ENCODE results near the gene BLMH. TPM values are rescaled to one million over a fixed set of nuclear protein-coding genes. Genes with fewer than 3 reads are reported as not detected.
"Not testable (repeated sequence)": the region's sequence is repeated elsewhere in the genome, so short reads cannot be mapped to it uniquely, and the experiment has no call there.

The BLMH gene
- total and polyA plus RNA-seq, 7 experiments from 2014 or later, result 17.7 to 57.5 (median 30.9) TPM

- intact Hi-C loops (cut with micrococcal nuclease); H3K27me3 ChIP-seq (ENCODE audit: control insufficient read depth in 2 of 2, insufficient read depth in 2 of 2, low read length in 2 of 2); H3K9me3 Mint-ChIP-seq; H3K36me3 ChIP-seq (ENCODE audit: control insufficient read depth in 2 of 3, insufficient read depth in 3 of 3, low read length in 3 of 3); H3K4me3 Mint-ChIP-seq; H3K9me3 ChIP-seq (ENCODE audit: control insufficient read depth in 2 of 3, low read length in 3 of 3); H3K36me3 Mint-ChIP-seq; H3K4me1 ChIP-seq (ENCODE audit: control insufficient read depth in 2 of 2, insufficient read depth in 2 of 2, low read length in 2 of 2); POLR2A ChIA-PET; H3K4me3 ChIP-seq (ENCODE audit: low read length); ATAC-seq; H3K27ac Mint-ChIP-seq; DNase-seq; H3K27ac ChIP-seq (ENCODE audit: low read depth, low read length); H3K4me1 Mint-ChIP-seq: not testable (repeated sequence)
- H3K27me3 Mint-ChIP-seq, result peaks cover 4 to 26% (median 16%) of the 10 kb centered on the region in 5 donors
- CTCF ChIA-PET, result interaction anchor here (0.8 kb wide), 1 partner anchor 76 kb away, joined by 4 read pairs; no protein-coding TSS in a partner anchor
These were observed 91.1 kb downstream of the BLMH start for GRCh38 chr17:30200656-30201055.

DNA sequence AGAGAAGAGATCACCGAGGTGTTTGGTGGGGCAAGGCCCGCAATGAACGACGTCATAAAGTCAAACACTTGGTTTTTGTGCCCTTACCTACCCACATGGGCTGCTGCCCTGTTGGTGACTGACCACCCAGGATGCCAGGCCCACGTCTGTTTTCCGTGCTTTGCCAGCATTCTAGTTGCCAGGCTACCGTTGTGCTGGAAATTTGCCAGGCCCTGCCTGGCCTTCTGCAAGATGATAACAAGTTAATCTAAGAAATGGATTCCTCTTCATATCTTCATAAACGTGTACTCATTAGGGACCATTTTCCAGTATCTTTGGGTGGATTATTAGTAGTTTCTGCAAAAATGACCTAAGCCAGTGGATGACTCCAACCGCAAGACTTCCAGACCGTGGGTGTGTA lies 91.6 kb downstream of the BLMH start:
- H3K27me3 Mint-ChIP-seq, result peaks cover 4 to 22% (median 16%) of the 10 kb centered on the region in 5 donors
- no peaks in the 10 kb centered on the region for H3K4me1 ChIP-seq (ENCODE audit: control insufficient read depth in 2 of 2, insufficient read depth in 2 of 2, low read length in 2 of 2)
- POLR2A ChIA-PET, result no interaction called here
- H3K9me3 Mint-ChIP-seq, result no peaks in the 10 kb centered on the region
- H3K36me3 Mint-ChIP-seq, result no peaks in the 10 kb centered on the region
- peaks cover 0 to 3% of the 10 kb centered on the region in 2 donors for H3K27me3 ChIP-seq (ENCODE audit: control insufficient read depth in 2 of 2, insufficient read depth in 2 of 2, low read length in 2 of 2)
- CTCF ChIA-PET, result no interaction called here
- H3K27ac ChIP-seq (ENCODE audit: low read depth, low read length), result no peak overlapping the region
- no peak for DNase-seq
- H3K4me3 Mint-ChIP-seq, result no peak overlapping the region
- H3K9me3 ChIP-seq (ENCODE audit: control insufficient read depth in 2 of 3, low read length in 3 of 3), result no peaks in the 10 kb centered on the region
- H3K4me1 Mint-ChIP-seq, result peaks cover 0 to 2% (median 0%) of the 10 kb centered on the region in 7 donors
- H3K4me3 ChIP-seq (ENCODE audit: low read length), result no peak overlapping the region
- no peaks in the 10 kb centered on the region for H3K36me3 ChIP-seq (ENCODE audit: control insufficient read depth in 2 of 3, insufficient read depth in 3 of 3, low read length in 3 of 3)
- intact Hi-C loops (cut with micrococcal nuclease), result no loop called here
- ATAC-seq, result no peak
- H3K27ac Mint-ChIP-seq, result no peak overlapping the region

- Histone ChIP-seq H3K4me1 (ENCODE audit: control insufficient read depth in 2 of 2, insufficient read depth in 2 of 2, low read length in 2 of 2) (no peaks in the 10 kb centered on the region), H3K27ac (ENCODE audit: low read depth, low read length) (no peak overlapping the region), H3K27me3 (ENCODE audit: control insufficient read depth in 2 of 2, insufficient read depth in 2 of 2, low read length in 2 of 2) (peaks cover 0 to 2% of the 10 kb centered on the region in 2 donors), H3K4me3 (ENCODE audit: low read length) (no peak overlapping the region), H3K9me3 (ENCODE audit: control insufficient read depth in 2 of 3, low read length in 3 of 3) (no peaks in the 10 kb centered on the region), H3K36me3 (ENCODE audit: control insufficient read depth in 2 of 3, insufficient read depth in 3 of 3, low read length in 3 of 3) (no peaks in the 10 kb centered on the region)
- H3K9me3 Mint-ChIP-seq, result no peaks in the 10 kb centered on the region
- ChIA-PET CTCF (no interaction called here), POLR2A (no interaction called here)
- H3K27ac Mint-ChIP-seq, result no peak overlapping the region
- peaks cover 4 to 21% (median 16%) of the 10 kb centered on the region in 5 donors for H3K27me3 Mint-ChIP-seq
- ATAC-seq, result no peak
- H3K4me1 Mint-ChIP-seq, result peaks cover 0 to 2% (median 0%) of the 10 kb centered on the region in 7 donors
- no peak for DNase-seq
- no peak overlapping the region for H3K4me3 Mint-ChIP-seq
- intact Hi-C loops (cut with micrococcal nuclease), result no loop called here
- H3K36me3 Mint-ChIP-seq, result no peaks in the 10 kb centered on the region
These were observed 92.1 kb downstream of the BLMH start for GRCh38 chr17:30199600-30199999.

Other genes with a start within 250 kb of the BLMH start
- 10 to 100 TPM; 25.6 to 34.7 (median 29.3) TPM for gene NSRP1, start 175.1 kb downstream of the BLMH start, total RNA-seq
- gene NSRP1, start 175.1 kb downstream of the BLMH start, polyA plus RNA-seq, result 10 to 100 TPM; 23.3 to 31.5 TPM
- under 1 TPM in 1 of 5 experiments, not detected in 4; 0.10 TPM for gene SLC6A4, start 56.2 kb downstream of the BLMH start, total RNA-seq
- gene SLC6A4, start 56.2 kb downstream of the BLMH start, polyA plus RNA-seq, result under 1 TPM; 0.05 to 0.09 TPM
- gene TMIGD1, start 42.1 kb upstream of the BLMH start, total RNA-seq, result not detected
- not detected for gene TMIGD1, start 42.1 kb upstream of the BLMH start, polyA plus RNA-seq
- gene CPD, start 87.0 kb upstream of the BLMH start, total RNA-seq, result 10 to 100 TPM; 16.5 to 52.9 (median 22.6) TPM
- 10 to 100 TPM; 14.9 to 17.3 TPM for gene CPD, start 87.0 kb upstream of the BLMH start, polyA plus RNA-seq
- gene GOSR1, start 185.5 kb upstream of the BLMH start, total RNA-seq, result 10 to 100 TPM; 45.1 to 70.8 (median 62.9) TPM
- 10 to 100 TPM; 59.9 to 67.4 TPM for gene GOSR1, start 185.5 kb upstream of the BLMH start, polyA plus RNA-seq